Retinal pigment epithelial cell (primary cell): Measurements from ENCODE around the gene BCAM.

Experiments
- DNase-seq: peaks from one replicate; pipeline ENCODE4 v3.0.0-alpha.2; 2010; ENCODE audit warnings: low read depth
- H3K4me3 ChIP-seq: 2 replicates; pipeline ENCODE4 v1.5.1; 2011; ENCODE audit warnings: mild to moderate bottlenecking, low read length, control low read depth, moderate library complexity
- TF ChIP-seq, protein P1 (sequence below): conservative IDR thresholded peaks from 2 replicates; pipeline ENCODE4 v1.5.1; 2011; ENCODE audit warnings: low read depth, low read length, control low read depth, inconsistent platforms

Gene BCAM

DNA sequence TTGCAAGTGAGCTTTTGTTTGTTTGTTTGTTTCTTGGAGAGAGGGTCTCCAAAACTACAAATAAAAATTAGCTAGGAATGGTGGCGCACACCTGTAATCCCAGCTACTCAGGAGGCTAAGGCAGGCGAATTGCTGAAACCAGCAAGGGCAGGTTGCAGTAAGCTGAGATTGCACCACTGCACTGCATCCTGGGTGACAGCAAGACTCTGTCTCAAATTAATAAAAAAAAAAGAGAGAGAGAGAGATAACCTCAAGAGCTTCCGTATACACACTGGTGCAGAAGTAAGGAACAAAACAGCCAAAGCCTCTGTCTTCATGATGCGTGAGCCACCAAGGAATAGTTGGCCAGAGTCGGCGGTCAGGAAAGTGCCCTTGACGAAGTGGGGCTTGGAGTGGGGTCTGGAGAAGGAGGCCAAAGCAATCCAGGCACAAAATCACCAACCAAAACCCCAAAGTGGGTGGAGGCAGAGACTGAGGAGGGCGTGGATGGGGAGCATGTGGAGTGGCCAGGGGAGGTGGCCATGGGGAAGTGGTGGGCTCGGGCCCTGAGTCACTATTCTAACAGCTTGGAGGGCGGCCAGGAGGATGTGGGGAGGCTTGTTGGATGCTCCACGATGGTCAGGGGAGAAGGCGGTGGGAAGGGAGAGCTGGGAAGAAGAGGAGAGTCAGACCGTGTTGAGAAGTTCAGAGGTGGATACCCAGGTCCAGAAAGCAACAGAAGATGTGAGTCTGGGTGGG, 61.0 kb downstream of the BCAM start:
- TF ChIP-seq, protein P1, sequence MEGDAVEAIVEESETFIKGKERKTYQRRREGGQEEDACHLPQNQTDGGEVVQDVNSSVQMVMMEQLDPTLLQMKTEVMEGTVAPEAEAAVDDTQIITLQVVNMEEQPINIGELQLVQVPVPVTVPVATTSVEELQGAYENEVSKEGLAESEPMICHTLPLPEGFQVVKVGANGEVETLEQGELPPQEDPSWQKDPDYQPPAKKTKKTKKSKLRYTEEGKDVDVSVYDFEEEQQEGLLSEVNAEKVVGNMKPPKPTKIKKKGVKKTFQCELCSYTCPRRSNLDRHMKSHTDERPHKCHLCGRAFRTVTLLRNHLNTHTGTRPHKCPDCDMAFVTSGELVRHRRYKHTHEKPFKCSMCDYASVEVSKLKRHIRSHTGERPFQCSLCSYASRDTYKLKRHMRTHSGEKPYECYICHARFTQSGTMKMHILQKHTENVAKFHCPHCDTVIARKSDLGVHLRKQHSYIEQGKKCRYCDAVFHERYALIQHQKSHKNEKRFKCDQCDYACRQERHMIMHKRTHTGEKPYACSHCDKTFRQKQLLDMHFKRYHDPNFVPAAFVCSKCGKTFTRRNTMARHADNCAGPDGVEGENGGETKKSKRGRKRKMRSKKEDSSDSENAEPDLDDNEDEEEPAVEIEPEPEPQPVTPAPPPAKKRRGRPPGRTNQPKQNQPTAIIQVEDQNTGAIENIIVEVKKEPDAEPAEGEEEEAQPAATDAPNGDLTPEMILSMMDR, result no peak
- DNase-seq, result no peak
- no peak overlapping the region for H3K4me3 ChIP-seq
